Duodenal mucosa (tissue), 2 donors: ENCODE data around the gene PIPOX.

Experiments
- H3K27ac ChIP-seq: one replicate; pipeline ENCODE4 v1.7.0; 2013; ENCODE audit warnings: low read depth, low read length
- H3K27me3 ChIP-seq, 2 donors: one replicate each; pipeline ENCODE4 v1.7.0; 2013; ENCODE audit warnings: low read length in 2 of 2, control low read depth in 1 of 2; ENCODE audit not compliant: insufficient read depth in 2 of 2, control insufficient read depth in 1 of 2
- H3K36me3 ChIP-seq, 2 donors: one replicate each; pipeline ENCODE4 v1.7.0; 2013; ENCODE audit warnings: low read length in 2 of 2, control low read depth in 1 of 2; ENCODE audit not compliant: insufficient read depth in 2 of 2, control insufficient read depth in 1 of 2
- H3K4me1 ChIP-seq, 2 donors: one replicate each; pipeline ENCODE4 v1.7.0; 2013; ENCODE audit warnings: low read length in 2 of 2, control low read depth in 1 of 2; ENCODE audit not compliant: insufficient read depth in 2 of 2, control insufficient read depth in 1 of 2
- H3K4me3 ChIP-seq, 2 donors: one replicate each; pipeline ENCODE4 v1.7.0; 2013; ENCODE audit warnings: low read length in 2 of 2, low read depth in 1 of 2
- H3K9ac ChIP-seq, 2 donors: one replicate each; pipeline ENCODE4 v1.7.0; 2013; ENCODE audit warnings: low read length in 2 of 2, low read depth in 1 of 2
- H3K9me3 ChIP-seq, 2 donors: one replicate each; pipeline ENCODE4 v1.7.0; 2013; ENCODE audit warnings: low read length in 2 of 2, control low read depth in 1 of 2; ENCODE audit not compliant: control insufficient read depth in 1 of 2

The PIPOX gene

DNA sequence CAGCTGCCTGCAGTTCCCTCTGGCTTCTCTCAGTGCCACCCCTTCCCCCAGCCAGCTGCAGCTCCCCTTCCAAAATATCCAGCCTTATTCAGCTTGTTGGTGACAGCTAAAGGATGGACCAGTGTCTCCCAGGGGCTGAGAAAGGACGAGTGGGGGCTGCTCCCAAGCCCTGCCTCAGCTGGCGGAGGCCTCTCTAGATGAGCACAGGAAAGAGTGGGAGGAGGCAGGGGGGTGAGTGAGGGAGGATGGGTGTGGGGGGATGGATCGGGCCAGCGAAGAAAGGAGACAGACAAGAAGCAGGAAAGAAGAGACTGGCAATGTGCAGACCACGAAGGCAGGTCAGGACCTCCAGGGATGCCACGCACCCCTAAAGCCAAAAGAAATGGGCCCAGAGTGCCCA is 17.5 kb downstream of the PIPOX start:
- Histone ChIP-seq H3K4me3 (no peak overlapping the region), H3K4me1 (no peaks in the 10 kb centered on the region)

DNA sequence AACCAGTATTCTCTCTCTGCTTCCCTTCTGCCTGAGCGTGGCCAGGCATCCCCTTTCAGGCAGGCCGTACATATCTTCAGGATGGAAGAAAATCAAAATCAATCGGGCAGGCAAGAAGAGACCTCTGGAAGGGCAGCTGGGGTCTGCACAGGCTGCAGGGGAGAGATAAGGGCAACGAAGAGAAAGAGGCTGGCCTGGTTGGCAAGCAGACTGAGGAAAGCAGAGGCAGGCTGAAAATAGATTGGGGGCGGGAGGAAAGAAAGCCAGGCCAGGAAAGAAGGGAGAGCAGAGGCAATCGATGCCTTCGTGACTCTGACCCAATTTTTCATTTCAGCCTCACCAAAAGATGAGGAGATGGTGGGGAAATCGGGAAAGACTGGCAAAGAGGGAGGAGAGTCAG is 18.1 kb downstream of the PIPOX start:
- no peaks in the 10 kb centered on the region for H3K4me1 ChIP-seq
- H3K27ac ChIP-seq, result no peak overlapping the region
- H3K4me3 ChIP-seq, result no peak overlapping the region
- H3K36me3 ChIP-seq, result no peaks in the 10 kb centered on the region
- no peaks in the 10 kb centered on the region for H3K27me3 ChIP-seq
- no peak overlapping the region for H3K9ac ChIP-seq
- no peaks in the 10 kb centered on the region for H3K9me3 ChIP-seq

More for the DNA sequence above, 17.5 kb downstream of the PIPOX start:
- Histone ChIP-seq H3K27me3 (no peaks in the 10 kb centered on the region), H3K27ac (no peak overlapping the region), H3K36me3 (no peaks in the 10 kb centered on the region), H3K9me3 (no peaks in the 10 kb centered on the region), H3K9ac (no peak overlapping the region)

DNA sequence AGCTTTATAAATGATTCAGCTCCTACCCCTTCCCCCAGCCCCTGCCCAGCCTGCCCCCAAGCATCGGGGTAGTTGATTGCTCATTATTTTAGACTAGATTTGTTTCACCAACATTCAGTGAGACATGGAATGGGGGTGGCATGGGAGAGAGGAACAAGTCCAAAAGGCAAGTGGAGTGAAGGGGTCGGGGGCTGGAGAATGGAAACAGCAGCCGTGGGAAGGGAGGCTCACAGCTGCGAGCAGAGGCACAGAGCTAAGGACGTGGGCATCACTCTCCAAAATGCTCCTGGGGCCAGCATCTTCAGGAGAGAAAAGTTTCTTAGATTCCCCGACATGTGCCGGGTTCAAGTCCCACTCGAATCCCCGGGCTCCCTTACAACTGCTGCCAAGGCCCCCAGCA is 19.3 kb downstream of the PIPOX start:
- Histone ChIP-seq H3K9me3 (no peaks in the 10 kb centered on the region), H3K27ac (no peak overlapping the region), H3K4me3 (no peak overlapping the region), H3K27me3 (peaks cover 0 to 3% of the 10 kb centered on the region in 2 donors), H3K9ac (no peak overlapping the region), H3K4me1 (no peaks in the 10 kb centered on the region), H3K36me3 (no peaks in the 10 kb centered on the region)

DNA sequence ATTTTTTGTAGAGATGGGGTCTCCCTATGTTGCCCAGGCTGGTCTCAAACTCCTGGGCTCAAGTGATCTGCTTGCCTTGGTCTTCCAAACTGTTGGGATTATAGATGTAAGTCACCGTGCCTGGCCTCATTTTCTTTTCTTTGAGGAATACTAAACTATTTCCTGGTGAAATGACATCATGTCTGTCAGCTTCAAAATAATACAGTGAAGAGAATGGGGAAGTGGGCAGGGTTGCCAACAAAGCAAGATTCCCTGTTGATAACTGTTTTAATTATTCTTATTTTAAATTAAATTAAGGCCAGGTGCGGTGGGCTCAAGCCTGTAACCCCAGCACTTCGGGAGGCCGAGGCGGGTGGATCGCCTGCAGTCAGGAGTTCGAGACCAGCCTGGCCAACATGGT is 21.1 kb downstream of the PIPOX start:
- H3K27ac ChIP-seq, result no peak overlapping the region
- no peaks in the 10 kb centered on the region for H3K9me3 ChIP-seq
- no peak overlapping the region for H3K4me3 ChIP-seq
- peaks cover 0 to 3% of the 10 kb centered on the region in 2 donors for H3K27me3 ChIP-seq
- H3K4me1 ChIP-seq, result no peaks in the 10 kb centered on the region
- H3K9ac ChIP-seq, result no peak overlapping the region
- no peaks in the 10 kb centered on the region for H3K36me3 ChIP-seq

DNA sequence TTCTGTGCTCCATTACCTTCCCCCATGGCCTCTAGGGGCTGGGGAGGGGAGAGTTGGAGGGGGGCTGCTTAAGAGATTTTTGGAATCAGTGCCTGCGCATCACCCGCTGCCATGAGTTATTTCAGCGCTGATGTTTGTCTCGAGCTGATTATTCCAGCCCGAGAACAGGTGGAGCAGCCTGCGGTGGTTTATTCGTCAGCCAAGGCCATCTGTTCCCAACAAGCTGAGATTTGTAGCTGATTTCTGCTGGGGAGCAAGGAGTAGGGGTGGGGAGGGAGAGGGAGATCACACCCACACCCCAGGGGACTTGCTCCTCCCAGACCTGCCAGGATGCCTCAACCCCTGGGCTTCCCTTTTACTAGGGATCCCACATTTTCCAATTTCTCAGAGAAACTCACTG is 23.1 kb downstream of the PIPOX start:
- peaks cover 0 to 3% of the 10 kb centered on the region in 2 donors for H3K27me3 ChIP-seq
- no peak overlapping the region for H3K27ac ChIP-seq
- H3K36me3 ChIP-seq, result no peaks in the 10 kb centered on the region
- no peak overlapping the region for H3K4me3 ChIP-seq
- no peaks in the 10 kb centered on the region for H3K9me3 ChIP-seq
- peaks cover 4 to 6% of the 10 kb centered on the region in 2 donors for H3K4me1 ChIP-seq
- no peak overlapping the region for H3K9ac ChIP-seq

DNA sequence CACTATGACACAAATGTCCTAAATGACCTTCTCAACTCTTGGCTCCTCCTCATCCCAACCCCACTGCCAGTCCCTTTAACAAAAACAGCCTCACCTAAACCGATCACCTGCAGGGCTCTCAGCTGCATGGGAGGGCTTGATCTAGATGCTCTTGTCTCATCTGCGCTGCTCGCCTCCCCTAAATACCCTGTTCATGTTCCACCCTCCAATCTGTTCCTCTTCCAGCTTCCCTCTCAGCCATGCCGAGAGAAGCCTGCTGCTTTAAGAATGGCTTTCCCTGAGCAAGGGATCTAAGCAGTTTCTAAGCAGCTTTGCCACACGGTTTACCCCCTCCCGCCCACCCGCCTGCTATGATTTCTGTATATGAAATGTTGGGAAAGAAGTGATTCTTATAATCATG is 23.7 kb downstream of the PIPOX start:
- Histone ChIP-seq H3K4me1 (peaks cover 4 to 6% of the 10 kb centered on the region in 2 donors), H3K9ac (no peak overlapping the region), H3K4me3 (no peak overlapping the region), H3K9me3 (no peaks in the 10 kb centered on the region), H3K27me3 (peaks cover 0 to 3% of the 10 kb centered on the region in 2 donors), H3K36me3 (no peaks in the 10 kb centered on the region), H3K27ac (no peak overlapping the region)

DNA sequence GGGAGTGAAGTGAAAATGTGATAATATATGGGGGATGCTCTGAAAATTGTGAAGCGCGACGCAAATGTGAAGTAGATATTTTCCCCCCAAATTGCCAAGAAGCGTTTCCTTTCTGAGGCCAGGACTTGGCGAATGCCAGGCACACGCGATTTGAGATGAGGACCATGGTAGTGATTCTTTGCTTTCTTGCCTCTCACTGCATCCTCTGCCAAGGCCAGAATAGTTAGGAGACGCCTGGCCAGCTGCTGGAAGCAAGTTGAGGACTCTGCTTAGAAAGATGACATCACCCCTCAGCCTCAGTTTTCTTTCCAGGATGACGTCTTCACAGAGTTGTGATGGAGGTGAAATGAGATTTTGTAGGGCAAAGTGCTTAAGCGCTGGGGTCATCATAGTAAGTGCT is 25.9 kb downstream of the PIPOX start:
- Histone ChIP-seq H3K27me3 (peaks cover 0 to 3% of the 10 kb centered on the region in 2 donors), H3K4me1 (peaks cover 4 to 6% of the 10 kb centered on the region in 2 donors), H3K9me3 (no peaks in the 10 kb centered on the region), H3K4me3 (no peak overlapping the region), H3K36me3 (no peaks in the 10 kb centered on the region), H3K9ac (no peak overlapping the region), H3K27ac (no peak overlapping the region)

DNA sequence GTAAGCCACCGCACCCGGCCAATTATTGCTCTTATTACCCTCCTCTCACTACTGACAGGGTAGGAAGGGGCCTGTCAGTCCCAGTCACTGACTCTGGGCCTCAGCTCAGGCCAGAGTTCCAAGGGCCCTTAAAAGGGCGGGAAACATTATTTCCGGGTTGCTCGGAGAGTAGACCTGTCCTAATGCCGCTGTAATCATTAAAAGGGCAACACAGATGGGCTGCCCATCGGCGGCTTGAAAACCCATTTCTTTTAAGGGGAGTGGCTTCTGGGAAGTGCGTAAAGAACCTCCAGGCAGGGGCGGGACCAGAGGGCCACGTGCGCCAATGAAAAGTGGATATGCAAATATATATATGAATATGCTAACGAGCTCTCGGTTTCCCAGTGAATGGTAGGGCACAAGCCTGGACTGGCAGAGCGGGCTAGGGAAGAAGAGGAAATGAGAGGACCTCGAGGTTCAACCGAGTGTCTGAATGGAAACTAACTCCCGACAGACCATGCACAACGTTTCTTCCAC is 26.6 kb downstream of the PIPOX start:
- no peak overlapping the region for H3K9ac ChIP-seq
- peaks cover 4 to 6% of the 10 kb centered on the region in 2 donors for H3K4me1 ChIP-seq
- no peaks in the 10 kb centered on the region for H3K9me3 ChIP-seq
- no peaks in the 10 kb centered on the region for H3K36me3 ChIP-seq
- no peak overlapping the region for H3K4me3 ChIP-seq
- H3K27me3 ChIP-seq, result peaks cover 0 to 3% of the 10 kb centered on the region in 2 donors
- H3K27ac ChIP-seq, result no peak overlapping the region

- Histone ChIP-seq H3K9me3 (no peaks in the 10 kb centered on the region), H3K27ac (no peak overlapping the region), H3K27me3 (peaks cover 0 to 3% of the 10 kb centered on the region in 2 donors), H3K4me1 (peaks cover 4 to 6% of the 10 kb centered on the region in 2 donors), H3K36me3 (no peaks in the 10 kb centered on the region), H3K4me3 (no peak overlapping the region), H3K9ac (no peak overlapping the region)
Observed at GRCh38 chr17:29070308-29070707, 27.4 kb downstream of the PIPOX start.

- no peaks in the 10 kb centered on the region for H3K9me3 ChIP-seq
Observed at GRCh38 chr17:29070781-29071180, 27.8 kb downstream of the PIPOX start.

GRCh38 chr17:29071303-29071702 is 28.4 kb downstream of the PIPOX start:
- H3K36me3 ChIP-seq, result peaks cover 0 to 5% of the 10 kb centered on the region in 2 donors
- H3K27me3 ChIP-seq, result peaks cover 0 to 3% of the 10 kb centered on the region in 2 donors
- no peak overlapping the region for H3K27ac ChIP-seq
- no peaks in the 10 kb centered on the region for H3K9me3 ChIP-seq
- H3K9ac ChIP-seq, result no peak overlapping the region
- H3K4me3 ChIP-seq, result no peak overlapping the region
- peaks cover 4 to 6% of the 10 kb centered on the region in 2 donors for H3K4me1 ChIP-seq

More at GRCh38 chr17:29070781-29071180, 27.8 kb downstream of the PIPOX start:
- H3K27ac ChIP-seq, result no peak overlapping the region
- H3K9ac ChIP-seq, result no peak overlapping the region
- peaks cover 0 to 3% of the 10 kb centered on the region in 2 donors for H3K36me3 ChIP-seq
- peaks cover 4 to 6% of the 10 kb centered on the region in 2 donors for H3K4me1 ChIP-seq
- peaks cover 0 to 3% of the 10 kb centered on the region in 2 donors for H3K27me3 ChIP-seq
- H3K4me3 ChIP-seq, result no peak overlapping the region
